GM12892 (cell line): Measurements from ENCODE around the gene FGGY.

Source experiments
- DNase-seq: peaks from one replicate; pipeline ENCODE4 v3.0.0; 2011; ENCODE audit not compliant: insufficient read length
- FAIRE-seq: peaks from 2 replicates; lab custom pipeline; 2011; peaks lifted over from hg19 to GRCh38; lab: Jason Lieb, UNC
- POLR2A ChIP-seq: IDR thresholded peaks from 2 replicates; pipeline ENCODE4 v1.6.1; 2011; ENCODE audit warnings: low read depth, low read length, control low read depth
- POLR2AphosphoS5 ChIP-seq: IDR thresholded peaks from 2 replicates; pipeline ENCODE4 v1.6.1; 2011; ENCODE audit warnings: low read depth, low read length, control low read depth
- TAF1 ChIP-seq: IDR thresholded peaks from 2 replicates; pipeline ENCODE4 v1.6.1; 2011; ENCODE audit warnings: low read depth, mild to moderate bottlenecking, control low read depth, low read length, borderline replicate concordance

The FGGY gene

GRCh38 chr1:59307591-59307990, 10.7 kb downstream of the FGGY start:
- TF ChIP-seq TAF1 (no peak), POLR2AphosphoS5 (no peak), POLR2A (no peak)
- FAIRE-seq (no peak), DNase-seq (no peak)

GRCh38 chr1:59308839-59309238, 11.9 kb downstream of the FGGY start:
- DNase-seq (no peak), FAIRE-seq (no peak)

GRCh38 chr1:59309392-59309791, 12.5 kb downstream of the FGGY start:
- no peak for TF ChIP-seq POLR2A
- no peak for TF ChIP-seq TAF1
- no peak for TF ChIP-seq POLR2AphosphoS5
- DNase-seq (no peak), FAIRE-seq (no peak)

More at GRCh38 chr1:59308839-59309238, 11.9 kb downstream of the FGGY start:
- TF ChIP-seq POLR2AphosphoS5 (no peak), POLR2A (no peak), TAF1 (no peak)

GRCh38 chr1:59309795-59310548, 13.1 kb downstream of the FGGY start:
- DNase-seq = no peak
- TF ChIP-seq POLR2AphosphoS5 (no peak), POLR2A (no peak), TAF1 (no peak)
- no peak for FAIRE-seq

DNA sequence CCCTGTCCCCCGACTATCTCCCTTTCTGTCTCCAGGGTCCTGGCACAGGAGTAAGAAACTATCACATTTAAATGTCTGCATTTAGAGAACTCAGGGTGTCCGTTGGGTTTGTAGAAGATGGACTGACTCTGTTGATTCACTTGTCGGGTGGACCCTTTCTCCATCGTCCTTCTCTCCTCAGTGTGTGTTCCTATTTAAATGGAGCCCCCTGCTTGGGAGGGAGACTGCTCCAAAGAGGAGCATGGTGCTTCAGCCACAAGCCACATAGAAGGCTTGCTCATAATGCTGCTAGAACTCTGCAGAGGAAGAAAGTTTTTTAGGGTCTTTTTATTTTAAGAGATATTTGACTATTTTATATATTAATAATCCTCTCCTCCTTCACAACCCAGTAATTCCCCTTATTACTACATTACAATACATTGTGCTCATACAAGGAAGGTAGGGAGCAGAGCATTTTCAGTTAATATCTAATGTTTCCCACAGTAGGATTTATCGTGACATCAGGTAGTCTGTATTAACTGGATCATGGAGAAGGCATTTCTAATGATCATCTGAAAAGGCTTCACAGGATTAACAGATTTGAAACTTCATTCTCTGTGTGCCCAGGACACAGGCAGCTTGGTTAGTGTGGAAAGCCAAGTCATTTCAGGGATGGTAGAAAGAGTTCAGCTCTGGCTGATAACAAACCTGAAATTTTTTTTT, 13.8 kb downstream of the FGGY start:
- DNase-seq (no peak), FAIRE-seq (no peak)
- TF ChIP-seq POLR2A = no peak

DNA sequence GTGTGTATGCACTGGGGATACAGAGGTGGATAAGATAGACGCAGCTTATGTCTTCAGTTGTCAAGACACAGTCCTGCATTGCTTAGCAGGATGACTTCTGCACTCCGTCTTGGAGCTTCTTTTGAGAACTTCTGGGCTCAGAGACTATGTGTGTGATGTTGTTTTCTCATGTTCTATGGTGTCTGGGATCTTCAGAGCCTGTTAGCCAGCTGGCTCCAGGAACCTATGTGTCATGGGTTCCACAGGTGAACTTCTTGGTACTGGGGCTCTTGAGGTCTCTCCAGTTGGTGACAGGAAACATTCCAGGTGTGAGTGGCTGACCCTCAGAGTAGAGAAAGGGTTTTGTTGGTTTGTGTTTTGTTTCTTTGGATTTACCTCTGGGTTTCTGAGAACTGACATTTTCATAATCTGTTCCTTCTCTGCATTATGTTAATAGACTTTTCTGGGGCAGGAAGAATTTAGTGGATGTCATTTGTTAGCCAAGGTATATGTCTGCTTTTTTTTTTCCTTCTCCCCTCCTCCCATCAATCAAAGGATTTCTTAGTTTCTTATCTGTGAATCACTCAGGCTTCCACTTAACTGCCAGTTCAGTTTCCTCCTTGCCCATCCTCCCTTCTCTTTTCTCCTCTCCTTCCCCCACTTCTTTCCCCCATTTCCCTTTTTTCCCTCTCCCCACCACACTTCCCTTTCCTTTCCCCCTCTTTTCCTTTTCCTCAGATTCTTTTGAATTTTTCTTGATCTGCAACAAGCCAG, 18.1 kb downstream of the FGGY start:
- FAIRE-seq (no peak), DNase-seq (no peak)
- TF ChIP-seq POLR2AphosphoS5 (no peak), TAF1 (no peak), POLR2A (no peak)

DNA sequence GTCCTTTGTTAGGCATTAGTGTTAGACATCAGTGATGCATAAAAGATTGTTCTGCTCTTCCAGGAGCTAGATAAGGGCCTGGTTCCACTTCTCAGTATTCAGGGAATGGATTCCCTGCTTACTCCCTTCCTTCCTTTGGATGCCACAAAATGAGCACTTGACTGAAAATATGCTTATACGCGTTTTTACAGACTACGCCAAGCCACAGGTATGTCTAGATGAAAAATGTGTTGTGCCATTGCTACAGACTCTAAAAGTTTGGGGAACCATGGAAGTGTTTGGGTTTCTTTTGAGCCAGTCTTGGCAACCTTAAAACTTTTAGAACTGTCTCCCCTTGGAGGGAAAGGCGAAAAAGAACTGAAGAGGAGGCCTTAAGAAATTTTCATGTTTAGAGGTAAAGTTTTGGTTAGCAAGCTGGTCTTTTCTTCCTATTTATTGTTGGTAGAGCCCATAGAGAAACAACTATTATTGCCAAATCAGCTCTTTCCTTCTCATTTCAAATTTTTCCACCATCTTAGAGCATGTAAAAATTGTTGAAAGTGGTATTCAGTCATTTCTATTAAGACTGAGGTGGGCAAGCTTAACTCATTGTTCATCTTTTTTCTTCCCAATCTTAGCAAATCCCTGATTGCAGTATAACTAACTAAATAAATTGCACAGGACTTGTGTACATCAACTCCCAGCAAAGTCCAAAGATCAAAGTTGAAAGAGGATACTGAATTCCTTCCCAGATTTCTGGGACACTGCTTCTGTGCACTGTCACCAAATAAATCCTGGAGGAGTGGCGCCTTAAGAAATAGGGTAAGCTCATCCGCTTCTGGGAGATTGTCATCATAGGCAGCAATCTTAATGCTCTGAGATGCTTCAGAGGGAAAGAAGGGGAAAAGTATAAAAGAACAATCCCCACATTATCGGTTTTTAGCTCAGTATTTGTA, 18.9 kb downstream of the FGGY start:
- FAIRE-seq (no peak), DNase-seq (no peak)
- no peak for TF ChIP-seq TAF1
- no peak for TF ChIP-seq POLR2AphosphoS5
- TF ChIP-seq POLR2A = no peak

DNA sequence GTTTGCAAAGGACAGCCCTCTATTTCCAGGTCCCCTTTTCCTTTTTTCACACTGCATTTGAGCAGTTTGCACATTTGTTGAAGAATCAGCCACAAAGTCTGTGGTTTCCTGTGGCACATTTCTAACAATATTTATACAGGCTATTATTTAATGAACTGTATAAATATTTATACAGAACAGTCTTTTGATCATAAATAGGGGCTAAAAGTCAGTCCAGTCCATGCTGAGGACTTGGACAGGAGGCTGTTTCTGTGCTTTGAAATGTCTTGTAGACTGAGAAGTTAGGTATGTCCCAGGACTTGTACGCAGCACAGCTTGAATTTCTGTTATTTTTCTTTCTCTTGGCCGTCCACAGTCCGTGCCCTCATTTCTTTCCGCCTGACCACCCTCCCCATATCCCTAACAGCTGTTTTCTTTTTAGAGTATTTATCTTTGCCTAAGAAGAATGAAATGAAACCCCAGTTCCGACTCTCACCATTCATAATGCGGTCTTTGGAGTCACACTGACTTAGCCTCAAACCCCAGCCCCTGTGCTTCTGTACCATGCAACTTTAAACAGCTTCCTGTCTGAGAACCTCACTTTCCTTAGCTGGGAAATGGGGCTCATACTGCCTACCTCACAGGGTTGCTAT, 19.7 kb downstream of the FGGY start:
- DNase-seq (no peak), FAIRE-seq (no peak)
- no peak for TF ChIP-seq POLR2AphosphoS5
- TF ChIP-seq TAF1 = no peak
- no peak for TF ChIP-seq POLR2A

DNA sequence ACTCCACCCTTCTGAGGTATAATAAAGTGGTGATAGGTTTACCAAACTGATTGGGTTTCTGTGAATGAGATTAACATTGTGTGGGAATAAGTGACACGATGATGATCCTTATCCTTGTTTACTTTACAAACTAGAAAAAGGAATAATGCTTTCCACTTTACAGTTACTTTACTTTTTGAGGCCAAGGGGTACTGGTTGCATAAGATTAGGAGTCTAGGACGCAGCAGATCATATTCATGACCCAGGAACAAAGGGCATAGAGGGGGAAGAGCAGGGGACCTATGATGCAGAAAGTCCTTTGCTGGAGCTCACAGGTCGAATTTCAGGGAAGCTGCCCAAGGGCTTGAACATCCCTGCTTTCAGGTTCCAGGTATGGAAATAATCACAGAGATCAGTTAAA, 20.4 kb downstream of the FGGY start:
- no peak for TF ChIP-seq POLR2AphosphoS5
- TF ChIP-seq TAF1 = no peak
- no peak for TF ChIP-seq POLR2A
- FAIRE-seq = no peak
- no peak for DNase-seq

- TF ChIP-seq TAF1 (no peak), POLR2AphosphoS5 (no peak), POLR2A (no peak)
- no peak for FAIRE-seq
- DNase-seq = no peak
These were observed 20.9 kb downstream of the FGGY start for GRCh38 chr1:59317780-59318179.
